ENCODE results near the gene IL19. TPM values are rescaled to one million over a fixed set of nuclear protein-coding genes. Genes with fewer than 3 reads are reported as not detected.

IL19 gene
- total and polyA plus RNA-seq, 9 of the 15 experiments (the other 6 are each of a cell fraction or from before 2014, with no cell fraction given) = not detected

GRCh38 chr1:206798384-206798996 is 27.9 kb downstream of the IL19 start:
- no peak overlapping the region for H3K4me2 ChIP-seq (ENCODE audit: insufficient read depth, low read length)
- peaks cover 3% of the 10 kb centered on the region for H3K9me1 ChIP-seq (ENCODE audit: control insufficient read depth, insufficient read depth, low read length)
- no peaks in the 10 kb centered on the region for H3K79me2 ChIP-seq (ENCODE audit: control insufficient read depth, insufficient read depth, low read length)
- no peak overlapping the region for H3K27ac ChIP-seq (ENCODE audit: extremely low read depth, low read depth, low read length)
- H3K9me3 ChIP-seq (replicated peaks; ENCODE audit: control insufficient read depth, insufficient read depth, low read depth, low read length) = no peaks in the 10 kb centered on the region
- no peaks in the 10 kb centered on the region; a peak in 1 of 5 replicates for H3K4me1 ChIP-seq (replicated peaks in 1 of 2; ENCODE audit: control insufficient read depth in 2 of 2, insufficient read depth in 2 of 2, low read length in 2 of 2)
- no peak overlapping the region for H2AFZ ChIP-seq (ENCODE audit: low read depth, low read length)
- H3K27me3 ChIP-seq (ENCODE audit: control insufficient read depth in 2 of 2, insufficient read depth in 2 of 2, low read length in 2 of 2) = peaks cover 3 to 43% of the 10 kb centered on the region in 2 experiments; a peak in 4 of 5 replicates
- no peak overlapping the region for H3K4me3 ChIP-seq
- H3K36me3 ChIP-seq (ENCODE audit: control insufficient read depth, insufficient read depth, low read length) = no peaks in the 10 kb centered on the region
- TF ChIP-seq ZNF511 (CRISPR knock-in tag; IDR thresholded peaks at IDR 0.05) (no peak), POLR2AphosphoS5 (IDR thresholded peaks at IDR 0.05; ENCODE audit: control insufficient read depth, insufficient read depth, low read depth, low read length) (no peak), KDM5B (IDR thresholded peaks at IDR 0.05; ENCODE audit: insufficient replicate concordance, low read depth, low read length) (no peak), CXXC5 (CRISPR knock-in tag; IDR thresholded peaks at IDR 0.05) (peak; percentile 13; the same call in 1 of the 2 replicates), DEAF1 (CRISPR knock-in tag; IDR thresholded peaks at IDR 0.05) (0 out of 2 replicates have a peak, but pooled peaks have one; percentile 0)
- H4K20me1 ChIP-seq (replicated peaks; ENCODE audit: control insufficient read depth, insufficient read depth, low read length) = 0 out of 2 replicates have a peak, but pooled peaks cover 5% of the 10 kb centered on the region
- intact Hi-C loops (cut with micrococcal nuclease) = no loop called here
- no peak overlapping the region for H3K9ac ChIP-seq (ENCODE audit: insufficient read depth in 1 of 2, low read depth in 2 of 2, low read length in 2 of 2)
- POLR2A ChIA-PET = interaction anchor here (1.2 to 1.7 kb wide), 2 partner anchors 12 to 19 kb away, joined by 4 read pairs; no protein-coding TSS in a partner anchor
- FAIRE-seq = no peak
- no TSS peak for BruUV-seq (replicated peaks)
- CTCF ChIA-PET (ENCODE audit: low intra/inter-chr PET ratio) = interaction anchor here (0.6 kb wide), 1 partner anchor 43 kb away, joined by 3 read pairs; no protein-coding TSS in a partner anchor
- no peak for ATAC-seq
- in situ Hi-C loops (cut with MboI) = no loop called here
- WGBS (ENCODE audit: insufficient coverage, low coverage, missing lambda C conversion rate) = 19% methylated on average over 13 of the region's 13 CpGs
- no peak for DNase-seq (ENCODE audit: extremely low read depth in 1 of 4, low spot score in 3 of 4)

All from K562 (cell line).